Measurements from ENCODE around the gene AGBL3. TPM values are rescaled to one million over a fixed set of nuclear protein-coding genes. Genes with fewer than 3 reads are reported as not detected.

The AGBL3 gene
- total and polyA plus RNA-seq, 9 of the 15 experiments (the other 6 are each of a cell fraction or from before 2014, with no cell fraction given) = 0.54 to 2.9 (median 1.7) TPM

DNA sequence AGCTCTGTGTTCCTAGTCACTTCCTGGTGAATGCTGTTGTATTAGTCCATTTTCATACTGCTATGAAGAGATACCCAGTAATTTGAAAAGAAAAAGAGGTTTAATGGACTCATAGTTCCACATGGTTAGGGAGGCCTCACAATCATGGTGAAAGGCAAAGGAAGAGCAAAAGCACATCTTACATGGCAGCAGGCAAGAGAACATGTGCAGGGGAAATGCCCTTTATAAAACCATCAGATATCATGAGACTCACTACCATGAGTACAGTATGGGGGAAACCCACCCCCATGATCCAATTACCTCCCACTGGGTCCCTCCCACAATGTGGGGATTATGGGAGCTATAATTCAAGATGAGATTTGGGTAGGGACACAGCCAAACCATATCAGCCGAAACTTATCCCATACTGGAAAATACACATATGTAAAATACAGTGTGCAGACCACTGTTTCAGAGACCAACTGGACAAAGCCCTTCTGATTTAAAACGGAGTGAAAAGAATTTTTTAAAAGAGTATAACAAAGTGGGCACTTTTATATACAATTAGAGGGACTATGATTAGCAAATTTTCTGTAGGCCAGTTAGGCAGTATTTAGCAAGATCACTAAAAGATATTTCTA, 176.2 kb downstream of the AGBL3 start (continued):
- TF ChIP-seq FOXA3 (CRISPR knock-in tag; conservative IDR thresholded peaks at IDR 0.05 in 1 of 2, IDR thresholded peaks at IDR 0.05 in 1 of 2) = no peak
- TF ChIP-seq MTA2 (IDR thresholded peaks at IDR 0.05; ENCODE audit: low read depth) = no peak
- no peak for TF ChIP-seq HMG20A (CRISPR knock-in tag; conservative IDR thresholded peaks at IDR 0.05)
- no peak for TF ChIP-seq ZNF507 (tag; conservative IDR thresholded peaks at IDR 0.05)
- TF ChIP-seq, protein P1, sequence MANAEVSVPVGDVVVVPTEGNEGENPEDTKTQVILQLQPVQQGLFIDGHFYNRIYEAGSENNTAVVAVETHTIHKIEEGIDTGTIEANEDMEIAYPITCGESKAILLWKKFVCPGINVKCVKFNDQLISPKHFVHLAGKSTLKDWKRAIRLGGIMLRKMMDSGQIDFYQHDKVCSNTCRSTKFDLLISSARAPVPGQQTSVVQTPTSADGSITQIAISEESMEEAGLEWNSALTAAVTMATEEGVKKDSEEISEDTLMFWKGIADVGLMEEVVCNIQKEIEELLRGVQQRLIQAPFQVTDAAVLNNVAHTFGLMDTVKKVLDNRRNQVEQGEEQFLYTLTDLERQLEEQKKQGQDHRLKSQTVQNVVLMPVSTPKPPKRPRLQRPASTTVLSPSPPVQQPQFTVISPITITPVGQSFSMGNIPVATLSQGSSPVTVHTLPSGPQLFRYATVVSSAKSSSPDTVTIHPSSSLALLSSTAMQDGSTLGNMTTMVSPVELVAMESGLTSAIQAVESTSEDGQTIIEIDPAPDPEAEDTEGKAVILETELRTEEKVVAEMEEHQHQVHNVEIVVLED (CRISPR knock-in tag; IDR thresholded peaks at IDR 0.05) = no peak
- TF ChIP-seq TCF7L2 (IDR thresholded peaks at IDR 0.05; ENCODE audit: low read depth, low read length) = no peak
- TF ChIP-seq TRIM28 (IDR thresholded peaks at IDR 0.05) = peak; percentile 92
- 0 out of 2 replicates have a peak, but pooled peaks have one; percentile 17 for TF ChIP-seq CBX1 (IDR thresholded peaks at IDR 0.05; ENCODE audit: low read depth)
- TF ChIP-seq ZSCAN32 (CRISPR knock-in tag; IDR thresholded peaks at IDR 0.05) = no peak
- TF ChIP-seq ZNF695 (CRISPR knock-in tag; IDR thresholded peaks at IDR 0.05) = no peak
- TF ChIP-seq, protein P2, sequence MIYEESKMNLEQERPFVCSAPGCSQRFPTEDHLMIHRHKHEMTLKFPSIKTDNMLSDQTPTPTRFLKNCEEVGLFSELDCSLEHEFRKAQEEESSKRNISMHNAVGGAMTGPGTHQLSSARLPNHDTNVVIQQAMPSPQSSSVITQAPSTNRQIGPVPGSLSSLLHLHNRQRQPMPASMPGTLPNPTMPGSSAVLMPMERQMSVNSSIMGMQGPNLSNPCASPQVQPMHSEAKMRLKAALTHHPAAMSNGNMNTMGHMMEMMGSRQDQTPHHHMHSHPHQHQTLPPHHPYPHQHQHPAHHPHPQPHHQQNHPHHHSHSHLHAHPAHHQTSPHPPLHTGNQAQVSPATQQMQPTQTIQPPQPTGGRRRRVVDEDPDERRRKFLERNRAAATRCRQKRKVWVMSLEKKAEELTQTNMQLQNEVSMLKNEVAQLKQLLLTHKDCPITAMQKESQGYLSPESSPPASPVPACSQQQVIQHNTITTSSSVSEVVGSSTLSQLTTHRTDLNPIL (CRISPR knock-in tag; IDR thresholded peaks at IDR 0.05) = no peak
- no peak for TF ChIP-seq PRMT5 (CRISPR knock-in tag; IDR thresholded peaks at IDR 0.05)
- TF ChIP-seq, protein P3, sequence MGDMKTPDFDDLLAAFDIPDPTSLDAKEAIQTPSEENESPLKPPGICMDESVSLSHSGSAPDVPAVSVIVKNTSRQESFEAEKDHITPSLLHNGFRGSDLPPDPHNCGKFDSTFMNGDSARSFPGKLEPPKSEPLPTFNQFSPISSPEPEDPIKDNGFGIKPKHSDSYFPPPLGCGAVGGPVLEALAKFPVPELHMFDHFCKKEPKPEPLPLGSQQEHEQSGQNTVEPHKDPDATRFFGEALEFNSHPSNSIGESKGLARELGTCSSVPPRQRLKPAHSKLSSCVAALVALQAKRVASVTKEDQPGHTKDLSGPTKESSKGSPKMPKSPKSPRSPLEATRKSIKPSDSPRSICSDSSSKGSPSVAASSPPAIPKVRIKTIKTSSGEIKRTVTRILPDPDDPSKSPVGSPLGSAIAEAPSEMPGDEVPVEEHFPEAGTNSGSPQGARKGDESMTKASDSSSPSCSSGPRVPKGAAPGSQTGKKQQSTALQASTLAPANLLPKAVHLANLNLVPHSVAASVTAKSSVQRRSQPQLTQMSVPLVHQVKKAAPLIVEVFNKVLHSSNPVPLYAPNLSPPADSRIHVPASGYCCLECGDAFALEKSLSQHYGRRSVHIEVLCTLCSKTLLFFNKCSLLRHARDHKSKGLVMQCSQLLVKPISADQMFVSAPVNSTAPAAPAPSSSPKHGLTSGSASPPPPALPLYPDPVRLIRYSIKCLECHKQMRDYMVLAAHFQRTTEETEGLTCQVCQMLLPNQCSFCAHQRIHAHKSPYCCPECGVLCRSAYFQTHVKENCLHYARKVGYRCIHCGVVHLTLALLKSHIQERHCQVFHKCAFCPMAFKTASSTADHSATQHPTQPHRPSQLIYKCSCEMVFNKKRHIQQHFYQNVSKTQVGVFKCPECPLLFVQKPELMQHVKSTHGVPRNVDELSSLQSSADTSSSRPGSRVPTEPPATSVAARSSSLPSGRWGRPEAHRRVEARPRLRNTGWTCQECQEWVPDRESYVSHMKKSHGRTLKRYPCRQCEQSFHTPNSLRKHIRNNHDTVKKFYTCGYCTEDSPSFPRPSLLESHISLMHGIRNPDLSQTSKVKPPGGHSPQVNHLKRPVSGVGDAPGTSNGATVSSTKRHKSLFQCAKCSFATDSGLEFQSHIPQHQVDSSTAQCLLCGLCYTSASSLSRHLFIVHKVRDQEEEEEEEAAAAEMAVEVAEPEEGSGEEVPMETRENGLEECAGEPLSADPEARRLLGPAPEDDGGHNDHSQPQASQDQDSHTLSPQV (IDR thresholded peaks at IDR 0.05) = no peak
- TF ChIP-seq, protein P4, sequence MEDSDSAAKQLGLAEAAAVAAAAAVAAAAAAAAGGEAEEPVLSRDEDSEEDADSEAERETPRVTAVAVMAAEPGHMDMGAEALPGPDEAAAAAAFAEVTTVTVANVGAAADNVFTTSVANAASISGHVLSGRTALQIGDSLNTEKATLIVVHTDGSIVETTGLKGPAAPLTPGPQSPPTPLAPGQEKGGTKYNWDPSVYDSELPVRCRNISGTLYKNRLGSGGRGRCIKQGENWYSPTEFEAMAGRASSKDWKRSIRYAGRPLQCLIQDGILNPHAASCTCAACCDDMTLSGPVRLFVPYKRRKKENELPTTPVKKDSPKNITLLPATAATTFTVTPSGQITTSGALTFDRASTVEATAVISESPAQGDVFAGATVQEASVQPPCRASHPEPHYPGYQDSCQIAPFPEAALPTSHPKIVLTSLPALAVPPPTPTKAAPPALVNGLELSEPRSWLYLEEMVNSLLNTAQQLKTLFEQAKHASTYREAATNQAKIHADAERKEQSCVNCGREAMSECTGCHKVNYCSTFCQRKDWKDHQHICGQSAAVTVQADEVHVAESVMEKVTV (CRISPR knock-in tag; IDR thresholded peaks at IDR 0.05) = no peak
- TF ChIP-seq, protein P5, sequence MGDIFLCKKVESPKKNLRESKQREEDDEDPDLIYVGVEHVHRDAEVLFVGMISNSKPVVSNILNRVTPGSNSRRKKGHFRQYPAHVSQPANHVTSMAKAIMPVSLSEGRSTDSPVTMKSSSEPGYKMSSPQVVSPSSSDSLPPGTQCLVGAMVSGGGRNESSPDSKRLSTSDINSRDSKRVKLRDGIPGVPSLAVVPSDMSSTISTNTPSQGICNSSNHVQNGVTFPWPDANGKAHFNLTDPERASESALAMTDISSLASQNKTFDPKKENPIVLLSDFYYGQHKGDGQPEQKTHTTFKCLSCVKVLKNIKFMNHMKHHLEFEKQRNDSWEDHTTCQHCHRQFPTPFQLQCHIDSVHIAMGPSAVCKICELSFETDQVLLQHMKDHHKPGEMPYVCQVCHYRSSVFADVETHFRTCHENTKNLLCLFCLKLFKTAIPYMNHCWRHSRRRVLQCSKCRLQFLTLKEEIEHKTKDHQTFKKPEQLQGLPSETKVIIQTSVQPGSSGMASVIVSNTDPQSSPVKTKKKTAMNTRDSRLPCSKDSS (IDR thresholded peaks at IDR 0.05; ENCODE audit: low read depth, partially characterized antibody) = peak; percentile 90
- TF ChIP-seq, protein P6, sequence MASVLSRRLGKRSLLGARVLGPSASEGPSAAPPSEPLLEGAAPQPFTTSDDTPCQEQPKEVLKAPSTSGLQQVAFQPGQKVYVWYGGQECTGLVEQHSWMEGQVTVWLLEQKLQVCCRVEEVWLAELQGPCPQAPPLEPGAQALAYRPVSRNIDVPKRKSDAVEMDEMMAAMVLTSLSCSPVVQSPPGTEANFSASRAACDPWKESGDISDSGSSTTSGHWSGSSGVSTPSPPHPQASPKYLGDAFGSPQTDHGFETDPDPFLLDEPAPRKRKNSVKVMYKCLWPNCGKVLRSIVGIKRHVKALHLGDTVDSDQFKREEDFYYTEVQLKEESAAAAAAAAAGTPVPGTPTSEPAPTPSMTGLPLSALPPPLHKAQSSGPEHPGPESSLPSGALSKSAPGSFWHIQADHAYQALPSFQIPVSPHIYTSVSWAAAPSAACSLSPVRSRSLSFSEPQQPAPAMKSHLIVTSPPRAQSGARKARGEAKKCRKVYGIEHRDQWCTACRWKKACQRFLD (CRISPR knock-in tag; IDR thresholded peaks at IDR 0.05) = no peak
